Epithelial cell of proximal tubule (primary cell): Measurements from ENCODE around the gene IRGC. TPM values are rescaled to one million over a fixed set of nuclear protein-coding genes. Genes with fewer than 3 reads are reported as not detected.

ENCODE experiments used
- DNase-seq: peaks from one replicate; pipeline ENCODE4 v3.0.0-alpha.2; 2011; ENCODE audit warnings: low read depth
- H3K4me3 ChIP-seq: 2 replicates; pipeline ENCODE4 v1.5.1; 2011; ENCODE audit warnings: low read depth, mild to moderate bottlenecking, low read length
- CTCF ChIP-seq: conservative IDR thresholded peaks from 2 replicates; pipeline ENCODE4 v1.5.1; 2012; ENCODE audit warnings: low read depth, mild to moderate bottlenecking, low read length
- total RNA-seq: library from RNA; depleted of rRNA; stranded (reverse); fragments of >200 nt; gene quantifications from 2 replicates; pipeline ENCODE4 v1.2.3, GENCODE V29; 2015

The IRGC gene
- total RNA-seq, 1 donor from 2014 or later: not detected

DNA sequence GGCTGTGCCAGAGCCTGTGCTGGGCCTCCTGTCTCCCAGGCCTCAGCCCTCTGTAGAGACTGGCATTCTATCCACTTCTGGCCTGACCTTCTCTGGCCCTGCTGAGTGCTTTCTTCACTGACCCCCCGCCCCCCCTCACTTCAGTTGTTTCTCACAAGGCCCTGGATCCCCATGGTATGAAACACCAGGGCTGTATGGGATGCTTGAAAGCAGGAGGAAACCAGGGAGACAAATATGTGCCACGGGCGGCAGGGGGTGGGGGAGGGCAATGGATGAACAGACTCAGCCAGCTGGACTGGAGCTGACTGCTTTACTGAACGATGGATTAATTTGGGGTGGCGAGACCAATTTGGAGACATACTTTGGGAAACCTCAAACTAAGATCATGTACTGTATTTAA, 14.0 kb downstream of the IRGC start:
- TF ChIP-seq CTCF: no peak

DNA sequence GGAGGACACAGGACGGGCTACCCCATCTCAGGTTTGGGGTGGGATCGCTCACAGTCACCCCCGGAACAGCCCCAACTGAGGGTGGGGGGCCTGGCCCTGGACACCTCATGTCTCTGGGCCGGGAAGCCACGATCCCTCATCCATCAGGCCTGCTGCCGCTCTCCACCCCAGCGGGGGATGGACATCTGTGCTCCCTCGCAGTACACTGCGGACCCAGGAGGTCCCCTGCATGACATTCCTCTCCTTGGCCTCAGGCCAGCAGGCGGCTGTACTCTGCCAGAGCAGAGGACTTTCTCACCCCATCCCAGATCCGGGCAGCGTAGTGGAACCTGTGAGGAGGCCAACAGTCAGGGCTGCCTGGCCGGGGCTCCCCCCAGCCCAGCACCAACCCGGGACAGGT, 15.5 kb downstream of the IRGC start:
- no peak overlapping the region for H3K4me3 ChIP-seq

More for the DNA sequence above, 14.0 kb downstream of the IRGC start:
- H3K4me3 ChIP-seq: no peak overlapping the region
- DNase-seq: no peak

GRCh38 chr19:43731846-43732245, 16.0 kb downstream of the IRGC start:
- H3K4me3 ChIP-seq: no peak overlapping the region
- no peak for DNase-seq
- TF ChIP-seq CTCF: no peak

More for the DNA sequence above, 15.5 kb downstream of the IRGC start:
- no peak for TF ChIP-seq CTCF
- no peak for DNase-seq

DNA sequence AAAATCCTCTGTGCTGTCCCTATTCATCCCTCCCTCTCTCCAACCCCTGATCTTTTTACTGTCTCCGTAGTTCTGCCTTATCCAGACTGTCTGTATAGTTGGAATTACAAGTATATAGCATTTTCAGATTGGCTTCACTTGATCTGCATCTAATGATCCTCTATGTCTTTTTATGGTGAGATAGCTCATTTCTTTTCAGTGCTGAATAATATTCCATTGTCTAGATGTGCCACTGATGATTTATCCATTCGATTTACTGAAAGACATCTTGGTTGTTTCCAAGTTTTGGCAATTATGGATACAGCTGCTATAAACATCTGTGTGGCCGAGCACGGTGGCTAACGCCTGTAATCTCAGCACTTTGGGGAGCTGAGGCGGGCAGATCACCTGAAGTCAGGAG, 19.1 kb downstream of the IRGC start:
- H3K4me3 ChIP-seq: no peak overlapping the region
- DNase-seq: no peak
- no peak for TF ChIP-seq CTCF

GRCh38 chr19:43735957-43736356, 20.1 kb downstream of the IRGC start:
- no peak for TF ChIP-seq CTCF
- DNase-seq: no peak
- H3K4me3 ChIP-seq: no peak overlapping the region

DNA sequence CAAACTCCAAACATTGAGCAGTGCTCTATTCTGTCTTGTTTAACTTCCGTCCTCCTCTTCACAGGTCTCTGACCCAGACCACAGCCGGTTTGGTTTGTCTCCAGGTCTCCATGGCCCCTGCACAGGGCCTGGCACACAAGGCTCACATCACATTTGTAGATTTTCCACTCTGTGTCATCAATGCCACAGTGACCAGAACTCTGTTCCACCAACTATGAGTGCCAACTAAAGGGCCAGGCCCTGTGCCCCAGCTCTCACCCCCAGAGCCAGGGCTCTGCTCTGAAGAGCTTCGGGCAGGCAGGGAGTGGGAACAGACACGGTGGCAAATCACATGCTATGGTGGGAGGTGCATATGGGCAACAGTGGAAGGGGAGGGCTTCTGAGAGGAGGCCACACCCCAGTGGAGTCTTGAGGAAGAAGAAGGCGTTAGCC, 22.9 kb downstream of the IRGC start:
- no peak overlapping the region for H3K4me3 ChIP-seq
- DNase-seq: no peak
- no peak for TF ChIP-seq CTCF

GRCh38 chr19:43739439-43740235, 23.8 kb downstream of the IRGC start:
- DNase-seq: no peak
- no peak overlapping the region for H3K4me3 ChIP-seq
- no peak for TF ChIP-seq CTCF
